ENCODE results near the gene ZNF202.

Gene ZNF202

GRCh38 chr11:123683428-123684170 is 57.9 kb downstream of the ZNF202 start:
- DNase-seq (ENCODE audit: low read depth in 2 of 2) = no peak

GRCh38 chr11:123682696-123683410 is 58.6 kb downstream of the ZNF202 start:
- no peak for DNase-seq (ENCODE audit: low read depth in 2 of 2)

GRCh38 chr11:123681030-123681429 is 60.4 kb downstream of the ZNF202 start:
- DNase-seq (ENCODE audit: low read depth in 2 of 2) = no peak

- DNase-seq (ENCODE audit: low read depth in 2 of 2) = no peak
These were observed 63.2 kb downstream of the ZNF202 start for GRCh38 chr11:123678246-123678645.

GRCh38 chr11:123677510-123677909 is 64.0 kb downstream of the ZNF202 start:
- no peak for DNase-seq (ENCODE audit: low read depth in 2 of 2)

GRCh38 chr11:123674297-123674696 is 67.2 kb downstream of the ZNF202 start:
- no peak for DNase-seq (ENCODE audit: low read depth in 2 of 2)
